Measurements from ENCODE around the gene CYP21A2.

Gene CYP21A2

DNA sequence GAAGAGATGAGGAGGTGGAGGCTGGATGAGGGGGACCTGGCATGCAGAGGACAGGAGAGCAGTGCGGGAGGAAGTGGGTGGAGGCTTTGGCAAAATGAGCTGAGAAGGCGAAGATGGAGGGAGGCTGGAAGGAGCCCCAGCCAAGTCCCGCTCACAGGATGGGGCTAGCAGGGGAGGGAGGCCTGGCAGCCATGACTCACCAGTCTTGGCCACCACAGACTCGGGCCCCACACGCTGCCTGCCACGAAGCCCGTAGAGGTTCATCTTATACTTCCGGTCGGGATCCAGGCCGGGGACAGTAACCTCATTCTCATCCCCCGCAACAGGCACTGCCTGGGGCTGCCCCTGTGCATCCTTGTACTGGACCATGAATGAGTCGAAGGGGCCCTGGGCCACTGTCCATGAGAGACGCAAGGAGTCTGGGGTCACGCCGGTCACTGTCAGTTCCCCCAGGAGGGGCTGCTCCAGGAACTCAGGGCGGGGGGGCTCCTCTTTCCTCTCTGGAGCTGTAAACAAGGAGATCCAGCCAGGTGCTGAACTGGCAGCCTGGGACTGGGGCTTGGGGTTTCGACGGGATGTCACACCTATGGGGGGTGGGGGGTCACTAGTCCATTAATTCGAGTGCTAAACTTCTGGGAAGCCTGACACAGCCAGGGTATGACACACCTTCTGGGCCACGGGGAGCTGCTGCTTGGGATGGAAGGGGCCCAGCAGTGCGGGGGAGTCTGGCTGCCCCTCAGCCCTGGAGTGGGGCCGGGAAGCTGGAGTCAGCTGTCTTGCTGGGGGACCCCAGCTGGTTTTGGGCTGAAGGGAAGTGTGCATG, 43.2 kb downstream of the CYP21A2 start:
- DNase-seq, result peak in 7 of 58 donors; percentile 9 to 37 (median 13)

DNA sequence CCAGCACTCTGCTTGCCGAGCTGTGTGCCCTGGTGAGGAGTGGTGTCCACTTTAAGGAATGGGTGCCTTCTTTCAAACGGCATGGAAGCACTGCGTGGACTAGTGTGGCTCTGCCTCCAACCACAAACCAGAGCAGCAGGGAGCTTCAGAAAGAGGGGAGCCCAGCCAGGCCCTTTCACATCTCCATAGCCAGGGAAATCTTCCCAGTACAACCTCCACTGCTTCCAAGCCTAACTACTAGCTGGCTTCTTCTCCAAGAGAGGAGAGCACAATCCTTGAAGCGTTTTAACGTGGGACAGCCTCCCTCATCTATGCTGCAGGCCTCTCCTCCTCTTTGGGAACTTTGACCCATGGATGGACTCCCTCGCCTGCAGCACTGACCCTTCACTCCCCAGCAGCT, 44.3 kb downstream of the CYP21A2 start:
- no peak for DNase-seq

- DNase-seq, result no peak
These were observed 44.7 kb downstream of the CYP21A2 start for GRCh38 chr6:32082935-32083334.

DNA sequence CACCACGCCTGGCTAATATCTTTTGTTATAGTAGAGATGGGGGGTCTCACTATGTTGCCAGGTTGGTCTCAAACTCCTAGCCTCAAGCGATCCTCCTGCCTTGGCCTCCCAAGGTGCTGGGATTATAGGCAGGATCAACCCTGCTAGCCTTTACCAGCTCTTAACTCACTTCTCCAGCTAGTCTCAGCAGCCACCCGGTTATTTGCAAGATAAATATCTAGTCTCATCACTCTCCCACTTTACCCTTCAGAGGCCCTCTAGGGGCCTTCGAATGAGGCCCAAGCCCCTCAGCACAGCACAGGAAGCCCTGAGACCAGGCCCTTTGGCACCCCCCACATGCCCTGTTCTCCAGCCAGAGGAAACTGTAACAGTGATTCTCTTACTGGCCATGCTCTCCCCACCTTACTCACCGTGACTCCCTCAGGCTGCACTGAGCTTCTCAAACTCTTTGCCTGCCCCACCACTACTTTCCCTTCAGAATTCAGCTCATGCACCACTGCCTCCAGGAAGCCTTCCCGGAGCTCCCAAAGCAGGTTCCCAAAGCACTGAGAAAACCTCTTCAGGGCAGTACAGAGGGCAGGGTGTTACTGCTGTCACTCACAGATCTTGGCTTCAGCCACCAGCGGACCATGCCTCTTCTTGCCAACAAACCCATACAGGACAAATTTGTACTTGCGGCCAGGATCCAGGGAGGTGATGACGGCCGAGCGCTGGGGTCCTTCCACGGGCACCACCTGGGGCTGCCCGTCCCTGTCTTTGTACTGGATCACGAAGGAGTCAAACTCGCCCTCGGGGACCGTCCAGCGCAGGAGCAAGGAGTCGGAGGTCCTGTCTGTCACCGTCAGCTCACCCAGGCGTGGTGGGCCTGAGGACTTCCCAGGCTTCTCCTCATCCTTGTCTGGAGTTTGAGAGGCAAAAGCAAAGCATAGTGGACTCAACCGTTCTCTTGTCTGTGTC, 45.9 kb downstream of the CYP21A2 start:
- DNase-seq, result no peak

- no peak for DNase-seq
These were observed 46.6 kb downstream of the CYP21A2 start for GRCh38 chr6:32084780-32085179.

GRCh38 chr6:32085759-32086459, 47.7 kb downstream of the CYP21A2 start:
- DNase-seq, result no peak

DNA sequence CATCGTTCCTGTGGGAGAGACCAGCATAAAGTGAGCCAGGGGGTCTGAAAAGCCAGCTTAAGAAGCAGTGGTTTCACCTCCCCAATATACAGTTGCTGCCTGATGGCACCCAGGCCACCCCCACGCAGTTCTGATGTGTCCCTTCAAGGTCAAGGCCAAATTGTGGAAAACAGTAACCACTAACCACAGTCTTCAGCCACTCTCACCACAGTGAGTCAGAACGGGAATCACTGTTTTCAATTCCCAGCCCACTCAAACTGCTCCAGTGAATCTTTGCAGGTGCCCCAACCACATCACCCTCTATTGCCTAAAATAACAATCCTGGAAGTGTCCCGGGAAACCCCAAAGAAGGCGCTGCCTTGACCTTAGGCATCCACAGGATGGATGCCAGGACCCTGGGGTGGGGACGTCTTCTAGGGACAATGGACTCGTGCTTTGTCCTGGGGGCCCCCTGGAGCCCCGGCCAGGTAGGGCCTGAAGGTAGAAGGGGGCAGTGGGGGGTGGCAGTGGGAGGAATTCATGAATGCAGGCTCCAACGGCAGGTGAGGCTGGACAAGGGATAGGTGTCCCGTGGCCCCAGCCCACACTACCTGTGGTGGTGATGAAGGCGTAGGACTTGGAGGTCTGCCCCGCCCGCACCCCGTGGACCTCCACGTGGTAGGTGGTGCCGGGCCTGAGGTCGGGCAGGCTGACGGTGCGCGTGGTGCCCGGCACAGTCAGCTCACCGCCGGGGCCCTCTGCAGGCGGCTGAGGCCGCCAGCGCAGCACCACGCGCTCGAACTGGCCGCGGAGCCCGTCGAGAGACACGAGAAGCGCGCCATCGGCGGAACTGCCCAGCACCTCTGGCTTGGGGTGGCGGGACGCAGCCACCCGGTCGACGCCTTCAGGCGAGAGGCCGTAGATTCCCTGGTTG, 48.7 kb downstream of the CYP21A2 start:
- DNase-seq, result no peak

DNA sequence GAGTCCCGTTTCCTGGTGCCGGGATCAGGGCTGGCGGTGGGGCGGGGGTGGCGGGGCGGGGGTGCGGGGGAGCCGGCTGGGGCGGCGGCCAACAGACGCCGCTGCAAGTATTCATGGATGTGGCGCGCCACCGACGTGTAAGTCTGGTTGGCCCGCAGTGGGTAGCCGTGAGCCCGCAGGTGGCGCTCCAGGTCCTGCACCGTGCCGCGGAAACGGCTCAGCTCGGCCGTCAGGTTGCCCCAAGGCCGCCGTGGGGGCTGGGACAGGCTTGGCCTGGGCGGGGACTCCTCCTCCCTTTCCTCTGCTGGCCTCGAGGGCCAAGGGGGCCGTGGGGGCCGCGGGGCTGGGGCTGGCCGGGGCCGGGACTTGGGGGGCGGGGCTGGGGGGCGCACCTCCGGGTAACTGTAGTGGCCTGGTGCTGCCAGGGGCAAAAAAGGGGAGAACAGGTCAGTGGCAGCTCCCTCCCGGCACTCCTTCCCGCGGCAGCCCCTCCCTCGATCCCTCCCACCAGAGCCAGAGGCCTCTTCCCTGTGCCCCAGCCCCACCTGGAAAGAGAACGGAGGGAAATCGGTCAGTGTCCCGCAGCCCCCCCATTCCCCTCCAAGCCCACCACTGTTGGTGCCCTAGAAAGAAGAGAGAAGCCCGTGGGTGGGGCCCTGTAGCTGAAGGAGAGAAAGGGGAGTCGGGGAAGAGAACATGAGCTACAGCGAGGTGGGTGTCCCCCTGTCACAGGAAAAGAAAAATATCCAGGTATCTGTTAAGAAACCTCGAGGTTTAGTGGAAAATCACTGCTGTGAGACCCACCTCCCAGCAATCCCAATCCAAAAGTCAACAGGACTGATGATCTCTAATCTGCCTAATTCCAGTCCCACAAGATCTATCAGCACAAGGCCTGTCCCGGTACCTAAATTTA, 49.6 kb downstream of the CYP21A2 start:
- peak in 14 of 58 donors; percentile 4 to 50 (median 16) for DNase-seq

DNA sequence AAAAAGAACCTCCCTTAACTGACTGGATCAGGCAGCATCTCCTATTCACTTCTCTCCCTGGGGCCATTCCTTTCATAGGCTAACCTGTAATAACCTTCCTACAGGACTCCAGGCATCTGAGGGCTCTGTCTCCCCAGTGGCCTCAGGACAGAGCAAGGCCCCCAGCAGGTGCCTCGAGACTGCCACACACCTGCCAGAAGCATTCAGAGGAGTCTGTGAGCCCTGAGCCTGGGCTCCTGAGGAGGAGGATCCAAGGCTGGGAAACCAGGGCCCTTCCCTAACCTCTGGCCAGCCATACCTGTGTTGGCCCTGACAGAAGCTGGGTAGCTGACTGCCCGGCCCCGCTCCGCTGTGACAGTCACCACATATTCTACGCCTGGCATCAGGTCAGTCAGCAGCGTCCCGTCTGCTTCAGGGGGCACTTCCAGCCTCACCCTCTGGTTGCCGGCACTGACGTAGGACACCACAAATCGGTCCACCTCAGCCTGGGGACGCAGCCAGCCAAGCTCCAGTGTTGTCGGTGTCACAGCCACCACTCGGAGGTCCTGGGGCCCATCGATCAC, 50.4 kb downstream of the CYP21A2 start:
- no peak for DNase-seq

DNA sequence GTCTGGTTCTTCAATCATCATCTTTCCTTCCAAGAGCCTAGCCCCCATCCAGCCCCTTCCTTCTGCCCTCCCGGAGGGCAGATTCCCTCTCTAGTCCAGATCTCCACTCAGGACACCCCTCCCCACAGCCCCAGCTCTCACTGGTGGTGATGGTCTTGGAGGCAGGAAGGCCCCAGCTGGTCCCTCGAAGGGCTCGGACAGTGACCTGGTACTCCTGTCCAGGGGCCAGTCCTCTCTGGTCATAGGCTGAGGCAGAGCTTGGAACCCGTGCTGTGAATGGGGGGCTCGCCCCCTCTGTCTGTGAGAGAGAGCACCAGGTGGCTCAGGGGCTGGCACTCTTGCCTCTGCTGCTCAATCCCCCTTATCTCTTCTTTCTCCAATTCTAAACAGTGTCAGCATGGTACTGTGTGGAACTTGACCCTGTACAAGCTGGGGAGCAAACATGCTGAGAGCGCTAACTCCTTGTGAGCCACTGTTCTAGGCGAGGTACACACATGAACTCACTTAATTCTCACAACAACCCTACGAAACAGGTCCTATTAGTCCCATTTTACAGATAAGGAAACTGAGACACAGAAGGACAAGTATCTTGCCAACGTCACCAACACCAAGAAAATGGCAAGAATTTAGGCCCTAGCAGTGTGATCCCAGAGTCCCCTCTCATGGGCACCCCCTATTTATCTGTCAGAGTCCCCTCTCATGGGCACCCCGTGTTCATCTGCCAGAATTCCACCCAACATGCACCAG, 51.0 kb downstream of the CYP21A2 start:
- no peak for DNase-seq

All from anterior cingulate cortex (tissue), 58 donors.